Panc1 (cell line): ENCODE results near the gene RGS17. TPM values are rescaled to one million over a fixed set of nuclear protein-coding genes. Genes with fewer than 3 reads are reported as not detected.

Experiments
- ATAC-seq: fragments of 200-7000 bp; cut with Tn5 transposase; 2 replicates; pipeline ENCODE4 v1.9.1; 2020; ENCODE audit warnings: mild to moderate bottlenecking, moderate library complexity
- BruUV-seq: library from RNA; stranded (reverse); fragments of 400-500 nt; replicated peaks from 2 replicates; lab custom pipeline; 2021; lab: Mats Ljungman, UMichigan
- CTCF ChIA-PET: fragments of 300-600 bp; sonication (Branson Sonifier 250); formaldehyde crosslinking; loops from one replicate; lab custom pipeline; 2022; ENCODE audit warnings: antibody characterized with exemption; lab: Charles Lee
- POLR2A ChIA-PET: fragments of 300-600 bp; sonication (Branson Sonifier 250); formaldehyde crosslinking; loops from one replicate; lab custom pipeline; 2022; ENCODE audit warnings: antibody characterized with exemption; lab: Charles Lee
- DNase-seq: peaks from one replicate; pipeline ENCODE4 v3.0.0-alpha.2; 2010; ENCODE audit warnings: low read depth, low spot score
- H3K27ac ChIP-seq: 2 replicates; pipeline ENCODE4 v1.5.1; 2011; ENCODE audit warnings: mild to moderate bottlenecking, low read length, inconsistent platforms
- H3K27me3 ChIP-seq: fragments of 200-500 bp; sonication (Bioruptor generic); 2 replicates; pipeline ENCODE4 v1.6.0; 2014; ENCODE audit warnings: low read length, inconsistent platforms; ENCODE audit not compliant: control insufficient read depth, insufficient read depth
- H3K36me3 ChIP-seq: fragments of 200-500 bp; sonication (Bioruptor generic); 2 replicates; pipeline ENCODE4 v1.5.1; 2014; ENCODE audit warnings: inconsistent platforms, mild to moderate bottlenecking, low read length, moderate library complexity; ENCODE audit not compliant: control insufficient read depth, insufficient read depth
- H3K4me1 ChIP-seq: 2 replicates; pipeline ENCODE4 v1.5.1; 2011; ENCODE audit warnings: inconsistent platforms, mild to moderate bottlenecking, low read length, moderate library complexity; ENCODE audit not compliant: control insufficient read depth, insufficient read depth
- H3K4me3 ChIP-seq, 2 experiments: 2 replicates each; pipeline ENCODE4 v1.5.1; 2011 to 2012; ENCODE audit warnings: low read depth in 2 of 2, low read length in 2 of 2, mild to moderate bottlenecking in 2 of 2, inconsistent platforms in 1 of 2, moderate library complexity in 1 of 2
- H3K9me3 ChIP-seq: fragments of 200-500 bp; sonication (Bioruptor generic); 2 replicates; pipeline ENCODE4 v1.5.1; 2014; ENCODE audit warnings: low read depth, mild to moderate bottlenecking, inconsistent platforms, low read length, moderate library complexity; ENCODE audit not compliant: control insufficient read depth, insufficient read depth
- CTCF ChIP-seq: fragments of 450-650 bp; IDR thresholded peaks from 2 replicates; pipeline ENCODE4 v1.5.1; 2017; ENCODE audit warnings: mild to moderate bottlenecking
- POLR2AphosphoS5 ChIP-seq: IDR thresholded peaks from 2 replicates; pipeline ENCODE4 v1.6.1; 2012; ENCODE audit warnings: mild to moderate bottlenecking, low read depth, low read length, moderate library complexity
- REST ChIP-seq, 2 experiments: IDR thresholded peaks; 2 replicates each; pipeline ENCODE4 v1.6.1; 2011 to 2012; ENCODE audit warnings: low read depth in 2 of 2, control low read depth in 1 of 2, low read length in 1 of 2, mild to moderate bottlenecking in 1 of 2, moderate library complexity in 1 of 2; ENCODE audit not compliant: insufficient read depth in 1 of 2
- SIN3A ChIP-seq: IDR thresholded peaks from 2 replicates; pipeline ENCODE4 v1.6.1; 2012; ENCODE audit warnings: low read depth, mild to moderate bottlenecking, low read length, moderate library complexity, borderline replicate concordance; ENCODE audit not compliant: insufficient read depth
- TCF7L2 ChIP-seq: IDR thresholded peaks from 2 replicates; pipeline ENCODE4 v1.6.1; 2011; ENCODE audit warnings: mild to moderate bottlenecking, low read depth, low read length, inconsistent platforms
- in situ Hi-C: cut with HindIII; loops from 2 replicates; pipeline ENCODE4 v1.10.0; 2016; ENCODE audit warnings: low sequenced_read_pairs, low pct_unique_long_range_greater_than_20kb
- intact Hi-C: fragments of 100-400 bp; cut with micrococcal nuclease; formaldehyde crosslinking; loops from one replicate; pipeline ENCODE4 v1.10.0; 2022; ENCODE audit not compliant: unreplicated experiment
- total RNA-seq: library from RNA; stranded (reverse); gene quantifications from one replicate; pipeline ENCODE4 v1.2.1, GENCODE V29; 2021; ENCODE audit not compliant: unreplicated experiment

Gene RGS17
- total RNA-seq, 1 experiment from 2014 or later, result 8.7 TPM

GRCh38 chr6:152979116-152979515 is 152.0 kb downstream of the RGS17 start:
- H3K36me3 ChIP-seq, result peaks cover 48% of the 10 kb centered on the region
- POLR2A ChIA-PET, result no interaction called here
- TF ChIP-seq CTCF (no peak), POLR2AphosphoS5 (no peak), SIN3A (no peak)
- peaks cover 43% of the 10 kb centered on the region for H3K4me1 ChIP-seq
- no peak for ATAC-seq
- in situ Hi-C loops (no loop called here), intact Hi-C loops (no loop called here)
- peak overlapping the region; percentile 29; the same call in 1 of the 2 replicates for H3K27ac ChIP-seq
- no peak for DNase-seq
- no peaks in the 10 kb centered on the region for H3K27me3 ChIP-seq
- H3K9me3 ChIP-seq, result no peaks in the 10 kb centered on the region
- CTCF ChIA-PET, result no interaction called here
- no peak overlapping the region for H3K4me3 ChIP-seq
- BruUV-seq, result no TSS peak

GRCh38 chr6:152978058-152978457 is 153.0 kb downstream of the RGS17 start:
- no TSS peak for BruUV-seq
- intact Hi-C loops (no loop called here), in situ Hi-C loops (no loop called here)
- Histone ChIP-seq H3K36me3 (peaks cover 56% of the 10 kb centered on the region), H3K27me3 (no peaks in the 10 kb centered on the region), H3K4me3 (no peak overlapping the region), H3K9me3 (no peaks in the 10 kb centered on the region), H3K4me1 (peaks cover 43% of the 10 kb centered on the region), H3K27ac (no peak overlapping the region)
- DNase-seq, result no peak
- TF ChIP-seq POLR2AphosphoS5 (no peak), TCF7L2 (no peak), CTCF (no peak), REST (IDR thresholded peaks at IDR 0.05; ENCODE audit: insufficient read depth in 1 of 2, low read depth in 2 of 2, low read length in 1 of 2) (no peak), SIN3A (no peak)
- ChIA-PET CTCF (no interaction called here), POLR2A (interaction anchor here (0.6 to 0.7 kb wide), 2 partner anchors 291 to 1287 kb away, joined by 3 to 10 read pairs; no protein-coding TSS in a partner anchor)
- no peak for ATAC-seq
